Measurements from ENCODE around the gene LAMA3.

- no peak for TF ChIP-seq EP300 (IDR thresholded peaks at IDR 0.05)
- no peak for TF ChIP-seq CTCF (IDR thresholded peaks at IDR 0.05)
These were observed 15.6 kb downstream of the LAMA3 start for GRCh38 chr18:23704806-23705205.
